ENCODE data around the gene MYL7. TPM values are rescaled to one million over a fixed set of nuclear protein-coding genes. Genes with fewer than 3 reads are reported as not detected.

MYL7 gene
- total and polyA plus RNA-seq, 2 donors (not counting 3 experiments of a cell fraction or from before 2014, with no cell fraction given): not detected

DNA sequence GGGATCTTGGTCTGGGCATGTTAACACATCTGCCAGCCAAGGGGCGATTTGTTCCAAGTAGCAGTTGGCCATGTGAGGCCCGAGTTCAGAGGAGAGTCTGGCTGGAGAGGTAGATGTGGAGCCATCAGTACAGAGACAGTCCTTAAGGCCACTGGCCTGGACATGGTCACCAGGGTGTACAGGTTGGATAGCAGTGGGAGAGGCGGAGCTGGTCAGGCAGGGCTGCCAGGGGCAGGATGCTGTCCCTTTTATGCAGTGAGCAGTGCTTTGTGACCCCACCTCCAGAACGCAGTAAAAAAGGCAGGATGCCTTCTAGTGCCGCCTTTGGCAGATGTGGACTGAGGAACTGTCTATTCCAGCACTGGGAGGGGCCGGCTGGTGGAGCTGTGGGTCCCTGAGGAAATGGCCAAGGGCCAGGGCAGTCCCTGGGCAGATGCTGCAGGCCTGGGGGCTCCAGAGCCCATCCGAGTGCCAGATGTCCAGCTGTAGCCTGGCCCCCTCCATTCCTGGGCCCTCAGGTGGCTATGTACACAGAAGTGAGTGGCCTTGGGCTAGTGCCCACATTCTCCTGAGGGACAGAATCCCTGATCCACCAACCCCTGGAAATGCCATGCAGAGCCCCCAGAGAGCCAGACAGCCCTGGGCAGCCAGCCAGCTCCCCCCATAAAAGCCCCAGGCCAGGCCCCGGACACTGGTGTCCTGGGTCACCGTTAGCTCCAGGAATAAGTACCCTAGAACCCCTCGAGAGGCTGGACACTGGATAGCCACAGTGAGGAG, 17.2 kb upstream of the MYL7 start:
- POLR2A ChIA-PET: no interaction called here
- H3K79me2 ChIP-seq (ENCODE audit: control insufficient read depth, insufficient read depth, low read length): no peaks in the 10 kb centered on the region
- no peak overlapping the region for H3K27ac ChIP-seq (ENCODE audit: insufficient read depth, low read depth, low read length)
- H3K9me3 ChIP-seq (replicated peaks; ENCODE audit: control insufficient read depth, insufficient read depth, low read length): no peaks in the 10 kb centered on the region
- peaks cover 9 to 12% of the 10 kb centered on the region in 2 experiments for H3K27me3 ChIP-seq (ENCODE audit: control insufficient read depth in 2 of 2, insufficient read depth in 2 of 2, low read length in 2 of 2)
- no peaks in the 10 kb centered on the region for H3K4me1 ChIP-seq (ENCODE audit: control insufficient read depth, extremely low read depth, insufficient read depth, low read length)
- intact Hi-C loops (cut with micrococcal nuclease) (no loop called here), dilution Hi-C loops (cut with MboI; ENCODE audit: extremely low pct_ligation_motif_present, low sequenced_read_pairs) (no loop called here)
- H3K4me2 ChIP-seq (ENCODE audit: insufficient read depth, low read length): no peak overlapping the region
- H4K20me1 ChIP-seq (replicated peaks; ENCODE audit: control insufficient read depth, extremely low read depth, insufficient read depth, low read length): no peaks in the 10 kb centered on the region
- no peaks in the 10 kb centered on the region for H3K36me3 ChIP-seq (ENCODE audit: control insufficient read depth in 2 of 2, extremely low read depth in 1 of 2, insufficient read depth in 2 of 2, low read length in 2 of 2)
- H2AFZ ChIP-seq (ENCODE audit: low read depth, low read length): no peak overlapping the region
- TF ChIP-seq POLR2A (IDR thresholded peaks at IDR 0.05; ENCODE audit: low read depth, low read length): no peak
- no peak for TF ChIP-seq MYC (IDR thresholded peaks at IDR 0.05; ENCODE audit: low read depth, low read length)
- no peak for TF ChIP-seq GATA2 (IDR thresholded peaks at IDR 0.05; ENCODE audit: insufficient read depth, insufficient read length, low read depth, low read length)
- TF ChIP-seq EZH2 (IDR thresholded peaks at IDR 0.05; ENCODE audit: borderline replicate concordance, low read depth, low read length, severe bottlenecking): no peak
- TF ChIP-seq, protein P1, sequence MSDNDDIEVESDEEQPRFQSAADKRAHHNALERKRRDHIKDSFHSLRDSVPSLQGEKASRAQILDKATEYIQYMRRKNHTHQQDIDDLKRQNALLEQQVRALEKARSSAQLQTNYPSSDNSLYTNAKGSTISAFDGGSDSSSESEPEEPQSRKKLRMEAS (IDR thresholded peaks at IDR 0.05; ENCODE audit: insufficient read depth, insufficient read length): no peak
- TF ChIP-seq FOS (IDR thresholded peaks at IDR 0.05; ENCODE audit: borderline replicate concordance, insufficient read depth, low read length): no peak
- TF ChIP-seq POLR2AphosphoS5 (IDR thresholded peaks at IDR 0.05; ENCODE audit: insufficient read depth, low read depth, low read length): no peak
- no peak for TF ChIP-seq JUN (IDR thresholded peaks at IDR 0.05; ENCODE audit: borderline replicate concordance, insufficient read depth, insufficient read length, low read depth)
- TF ChIP-seq, protein P2, sequence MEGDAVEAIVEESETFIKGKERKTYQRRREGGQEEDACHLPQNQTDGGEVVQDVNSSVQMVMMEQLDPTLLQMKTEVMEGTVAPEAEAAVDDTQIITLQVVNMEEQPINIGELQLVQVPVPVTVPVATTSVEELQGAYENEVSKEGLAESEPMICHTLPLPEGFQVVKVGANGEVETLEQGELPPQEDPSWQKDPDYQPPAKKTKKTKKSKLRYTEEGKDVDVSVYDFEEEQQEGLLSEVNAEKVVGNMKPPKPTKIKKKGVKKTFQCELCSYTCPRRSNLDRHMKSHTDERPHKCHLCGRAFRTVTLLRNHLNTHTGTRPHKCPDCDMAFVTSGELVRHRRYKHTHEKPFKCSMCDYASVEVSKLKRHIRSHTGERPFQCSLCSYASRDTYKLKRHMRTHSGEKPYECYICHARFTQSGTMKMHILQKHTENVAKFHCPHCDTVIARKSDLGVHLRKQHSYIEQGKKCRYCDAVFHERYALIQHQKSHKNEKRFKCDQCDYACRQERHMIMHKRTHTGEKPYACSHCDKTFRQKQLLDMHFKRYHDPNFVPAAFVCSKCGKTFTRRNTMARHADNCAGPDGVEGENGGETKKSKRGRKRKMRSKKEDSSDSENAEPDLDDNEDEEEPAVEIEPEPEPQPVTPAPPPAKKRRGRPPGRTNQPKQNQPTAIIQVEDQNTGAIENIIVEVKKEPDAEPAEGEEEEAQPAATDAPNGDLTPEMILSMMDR (IDR thresholded peaks at IDR 0.05; ENCODE audit: extremely low read depth in 1 of 2, insufficient read depth in 1 of 2, low read depth in 1 of 2, low read length in 2 of 2): no peak
- CTCF ChIA-PET: no interaction called here
- DNase-seq (ENCODE audit: low read depth, low spot score) (no peak), FAIRE-seq (no peak)
- H3K9me1 ChIP-seq (replicated peaks; ENCODE audit: control insufficient read depth, extremely low read depth, insufficient read depth, low read length): no peaks in the 10 kb centered on the region
- no TSS peak for BruUV-seq (replicated peaks)
- H3K9ac ChIP-seq (replicated peaks; ENCODE audit: extremely low read depth, insufficient read depth, low read length): no peak overlapping the region
- no peak overlapping the region for H3K4me3 ChIP-seq (replicated peaks in 1 of 3; ENCODE audit: insufficient read depth in 1 of 3, low read depth in 1 of 3, low read length in 3 of 3)

Measured in endothelial cell of umbilical vein (primary cell).